ENCODE results near the gene KPTN.

KPTN gene

DNA sequence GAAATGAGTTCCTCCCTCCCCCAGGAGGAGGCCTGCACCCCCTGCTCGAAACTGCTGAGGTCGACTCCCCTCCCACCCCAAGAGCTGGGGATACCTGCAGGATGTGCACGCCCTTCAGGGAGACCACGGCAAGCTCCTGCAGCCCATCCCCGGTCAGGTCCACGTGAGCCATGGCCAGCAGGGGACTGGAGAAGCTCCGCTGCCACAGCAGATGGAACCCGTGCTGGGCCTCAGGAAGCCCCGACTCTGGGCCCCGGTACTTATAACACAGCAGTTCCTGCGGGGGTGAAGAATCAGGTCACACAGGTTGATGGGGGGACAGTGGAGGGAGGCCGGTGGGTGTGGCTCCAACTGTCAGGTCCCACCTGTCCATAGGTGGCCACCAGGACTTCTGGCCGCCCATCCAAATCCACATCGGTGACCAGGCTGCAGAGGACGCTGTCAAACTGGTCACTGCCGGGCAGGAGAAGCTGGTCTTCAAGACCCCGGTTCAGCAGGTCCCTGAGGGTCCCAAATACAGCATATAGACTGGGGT lies 7.5 kb downstream of the KPTN start:
- FAIRE-seq (no peak), DNase-seq (ENCODE audit: insufficient read length, low spot score) (no peak)
- TF ChIP-seq, protein P1, sequence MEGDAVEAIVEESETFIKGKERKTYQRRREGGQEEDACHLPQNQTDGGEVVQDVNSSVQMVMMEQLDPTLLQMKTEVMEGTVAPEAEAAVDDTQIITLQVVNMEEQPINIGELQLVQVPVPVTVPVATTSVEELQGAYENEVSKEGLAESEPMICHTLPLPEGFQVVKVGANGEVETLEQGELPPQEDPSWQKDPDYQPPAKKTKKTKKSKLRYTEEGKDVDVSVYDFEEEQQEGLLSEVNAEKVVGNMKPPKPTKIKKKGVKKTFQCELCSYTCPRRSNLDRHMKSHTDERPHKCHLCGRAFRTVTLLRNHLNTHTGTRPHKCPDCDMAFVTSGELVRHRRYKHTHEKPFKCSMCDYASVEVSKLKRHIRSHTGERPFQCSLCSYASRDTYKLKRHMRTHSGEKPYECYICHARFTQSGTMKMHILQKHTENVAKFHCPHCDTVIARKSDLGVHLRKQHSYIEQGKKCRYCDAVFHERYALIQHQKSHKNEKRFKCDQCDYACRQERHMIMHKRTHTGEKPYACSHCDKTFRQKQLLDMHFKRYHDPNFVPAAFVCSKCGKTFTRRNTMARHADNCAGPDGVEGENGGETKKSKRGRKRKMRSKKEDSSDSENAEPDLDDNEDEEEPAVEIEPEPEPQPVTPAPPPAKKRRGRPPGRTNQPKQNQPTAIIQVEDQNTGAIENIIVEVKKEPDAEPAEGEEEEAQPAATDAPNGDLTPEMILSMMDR (IDR thresholded peaks at IDR 0.05; ENCODE audit: insufficient read depth, missing control alignments): no peak

DNA sequence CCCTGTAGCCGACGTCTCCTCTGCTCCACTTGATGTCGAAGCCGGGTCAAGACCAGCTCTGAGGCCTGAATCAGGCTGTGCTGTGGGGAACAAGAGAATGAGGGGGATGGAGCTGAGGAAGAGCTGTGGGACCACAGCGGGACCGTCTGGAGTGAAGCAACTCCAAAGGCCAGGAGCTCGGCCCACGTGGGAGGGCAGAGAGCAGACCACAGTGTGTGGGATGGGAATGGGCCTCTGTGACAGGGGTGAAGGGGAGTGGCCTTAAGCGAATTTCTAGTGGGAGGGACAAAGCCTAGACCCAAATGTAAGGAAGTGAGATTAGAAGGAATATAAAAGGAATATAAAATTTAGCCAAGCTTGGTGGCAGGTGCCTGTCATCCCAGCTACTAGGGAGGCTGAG lies 8.6 kb downstream of the KPTN start:
- DNase-seq (ENCODE audit: insufficient read length, low spot score): no peak
- TF ChIP-seq, protein P1 (IDR thresholded peaks at IDR 0.05; ENCODE audit: insufficient read depth, missing control alignments): no peak
- no peak for FAIRE-seq

DNA sequence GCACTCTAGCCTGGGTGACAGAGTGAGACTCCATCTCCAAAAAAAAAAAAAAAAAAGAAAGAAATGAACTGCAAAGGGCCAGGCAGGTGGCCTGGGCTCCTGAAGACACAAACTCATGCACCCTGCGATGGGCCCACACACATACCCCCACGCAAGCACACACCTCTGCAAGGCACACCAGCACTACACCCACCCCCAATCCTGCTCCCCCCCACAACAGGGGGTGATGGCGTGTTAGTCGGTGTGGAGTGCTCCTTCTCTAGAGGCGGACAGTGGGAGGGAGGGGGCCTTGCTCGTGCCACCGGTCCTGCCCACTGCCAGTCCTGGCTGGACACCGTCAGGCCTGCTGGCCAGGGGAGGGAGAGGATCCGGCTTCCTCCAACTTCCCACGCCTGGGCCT lies 10.7 kb downstream of the KPTN start:
- TF ChIP-seq, protein P1 (IDR thresholded peaks at IDR 0.05; ENCODE audit: insufficient read depth, missing control alignments): no peak
- DNase-seq (ENCODE audit: insufficient read length, low spot score) (no peak), FAIRE-seq (no peak)

DNA sequence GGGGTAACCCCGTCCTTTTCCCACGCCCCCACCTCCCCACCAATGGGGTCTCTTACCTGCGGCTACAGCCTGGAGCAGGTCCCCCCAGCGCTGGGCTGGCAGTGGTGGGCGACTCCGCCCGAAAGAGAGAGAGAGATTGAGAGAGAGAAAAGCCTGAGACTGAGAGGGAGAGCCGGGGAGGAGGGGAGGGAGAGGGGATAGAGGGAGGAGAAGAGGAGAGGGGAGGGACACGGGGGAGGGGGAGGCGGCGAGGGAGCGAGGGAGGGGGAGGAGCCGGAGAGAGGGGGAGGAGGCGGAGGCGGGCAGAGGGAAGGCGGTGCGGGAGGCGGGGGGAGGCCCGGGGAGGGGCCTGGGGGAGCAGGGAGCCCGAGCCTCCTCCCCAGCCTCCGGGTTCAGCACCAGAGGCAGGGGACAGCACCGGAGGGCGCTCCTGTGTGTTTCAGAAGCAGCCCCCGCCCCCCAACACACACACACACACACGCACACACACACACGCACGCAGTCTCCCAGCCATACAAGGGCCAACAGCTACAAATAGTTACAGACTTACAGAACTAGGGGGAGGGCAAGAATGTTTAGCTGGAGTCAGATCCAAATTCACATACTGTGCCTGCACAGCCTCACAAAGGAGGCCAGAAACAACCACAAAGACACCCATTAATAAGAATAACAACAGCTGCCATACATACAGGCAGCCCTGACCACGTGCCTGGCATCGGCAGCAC lies 12.1 kb downstream of the KPTN start, which contains the start of gene SLC8A2:
Gene SLC8A2, minus strand, starts transcription at position 161 of the 725 bp plus-strand sequence. CDS start 5,490 bp downstream, outside the sequence.
- FAIRE-seq (no peak), DNase-seq (ENCODE audit: insufficient read length, low spot score) (peak; percentile 99)
- TF ChIP-seq, protein P1 (IDR thresholded peaks at IDR 0.05; ENCODE audit: insufficient read depth, missing control alignments): no peak

DNA sequence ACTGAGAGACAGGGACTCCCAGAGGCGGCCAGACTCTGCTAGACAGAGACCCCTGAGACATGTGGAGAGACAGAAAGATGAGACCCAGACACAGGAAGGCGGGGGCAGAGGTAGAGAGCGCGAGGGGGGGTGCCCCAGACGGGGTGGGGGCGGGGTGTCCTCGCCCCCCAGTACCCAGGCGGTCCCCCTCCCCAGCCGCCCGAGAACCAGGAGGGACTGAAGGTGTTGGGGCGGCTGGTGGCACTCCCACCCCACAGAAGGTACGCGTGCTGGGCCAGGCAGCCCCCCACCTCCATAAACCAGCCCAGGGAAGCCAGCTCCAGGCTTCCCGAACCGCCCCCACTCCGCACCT lies 12.7 kb downstream of the KPTN start:
- DNase-seq (ENCODE audit: insufficient read length, low spot score) (no peak), FAIRE-seq (no peak)
- TF ChIP-seq, protein P1 (IDR thresholded peaks at IDR 0.05; ENCODE audit: insufficient read depth, missing control alignments): no peak

DNA sequence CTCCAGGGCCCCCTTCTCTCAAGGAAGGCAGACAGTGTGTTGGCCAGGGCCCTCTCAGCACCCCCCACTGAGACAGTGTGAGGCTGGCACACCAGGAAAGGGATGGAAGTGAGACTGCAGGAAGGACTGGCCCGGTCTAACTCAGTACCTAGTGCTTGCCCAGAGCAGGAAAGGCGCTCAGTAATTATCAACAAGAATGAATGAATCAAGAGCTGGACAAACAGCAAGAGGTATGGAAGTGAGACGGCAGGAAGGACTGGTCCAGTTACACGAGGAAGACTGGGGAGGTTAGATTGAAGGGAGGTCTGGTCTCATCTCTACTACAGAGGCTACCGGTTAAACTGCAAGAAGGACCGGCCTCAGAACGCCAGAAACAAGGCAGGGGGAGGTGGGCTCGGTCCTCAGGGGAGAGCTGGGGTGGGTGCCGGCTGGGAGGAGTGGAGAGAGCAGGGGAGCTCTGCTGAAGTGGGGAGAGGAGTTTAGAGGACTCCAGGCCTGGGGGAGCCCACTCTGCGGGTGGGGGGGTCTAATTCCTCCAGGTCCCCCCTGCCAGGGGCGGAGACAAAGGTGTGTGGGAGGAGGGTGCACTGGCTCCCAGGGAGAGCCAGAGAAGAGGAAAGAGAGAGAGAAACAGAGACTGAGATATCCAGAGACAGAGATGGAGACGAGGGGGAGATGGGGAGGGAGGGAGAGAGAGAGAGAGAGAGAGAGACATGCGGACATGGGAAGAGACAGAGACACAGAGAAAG lies 13.4 kb downstream of the KPTN start:
- TF ChIP-seq, protein P1 (IDR thresholded peaks at IDR 0.05; ENCODE audit: insufficient read depth, missing control alignments): no peak
- DNase-seq (ENCODE audit: insufficient read length, low spot score): no peak
- no peak for FAIRE-seq

Measured in D721Med (cell line).